BLaER1 (cell line): ENCODE data around the gene ADM5.

Source experiments
- H3K27ac ChIP-seq: shearing (Covaris generic); formaldehyde crosslinking; 2 replicates; pipeline ENCODE4 v1.8.1; 2022
- H3K27me3 ChIP-seq: shearing (Covaris generic); formaldehyde crosslinking; 2 replicates; pipeline ENCODE4 v1.8.1; 2022
- H3K36me3 ChIP-seq: shearing (Covaris generic); formaldehyde crosslinking; 2 replicates; pipeline ENCODE4 v1.8.1; 2022
- H3K4me1 ChIP-seq: shearing (Covaris generic); formaldehyde crosslinking; 2 replicates; pipeline ENCODE4 v1.8.1; 2022
- H3K4me2 ChIP-seq: shearing (Covaris generic); formaldehyde crosslinking; 2 replicates; pipeline ENCODE4 v1.8.1; 2022
- H3K4me3 ChIP-seq: shearing (Covaris generic); formaldehyde crosslinking; 2 replicates; pipeline ENCODE4 v1.8.1; 2022
- H3K9ac ChIP-seq: shearing (Covaris generic); formaldehyde crosslinking; 2 replicates; pipeline ENCODE4 v1.8.1; 2022
- H3K9me3 ChIP-seq: shearing (Covaris generic); formaldehyde crosslinking; 2 replicates; pipeline ENCODE4 v1.8.1; 2022
- H4K20me1 ChIP-seq: shearing (Covaris generic); formaldehyde crosslinking; 2 replicates; pipeline ENCODE4 v1.8.1; 2022
- Cebpa-rat ChIP-seq: shearing (Covaris generic); IDR thresholded peaks from 2 replicates; pipeline ENCODE4 v1.8.1; 2022

Gene ADM5

GRCh38 chr19:49667473-49667872 lies 21.9 kb upstream of the ADM5 start:
- H3K36me3 ChIP-seq = peaks cover 54% of the 10 kb centered on the region
- H3K4me2 ChIP-seq = peak overlapping the region; percentile 99
- H3K27ac ChIP-seq = no peak overlapping the region
- H4K20me1 ChIP-seq = peaks cover 26% of the 10 kb centered on the region
- H3K27me3 ChIP-seq = no peaks in the 10 kb centered on the region
- H3K9ac ChIP-seq = peak overlapping the region; percentile 93; the same call in 1 of the 2 replicates
- no peak overlapping the region for H3K4me3 ChIP-seq
- H3K9me3 ChIP-seq = no peaks in the 10 kb centered on the region
- peaks cover 38% of the 10 kb centered on the region for H3K4me1 ChIP-seq
- TF ChIP-seq Cebpa-rat = no peak

GRCh38 chr19:49669516-49669915 lies 19.9 kb upstream of the ADM5 start:
- no peak for TF ChIP-seq Cebpa-rat
- Histone ChIP-seq H3K36me3 (peaks cover 53% of the 10 kb centered on the region), H3K4me3 (no peak overlapping the region), H3K9me3 (no peaks in the 10 kb centered on the region), H3K4me2 (no peak overlapping the region), H3K9ac (no peak overlapping the region), H3K27me3 (no peaks in the 10 kb centered on the region), H3K4me1 (peaks cover 39% of the 10 kb centered on the region), H4K20me1 (peaks cover 8% of the 10 kb centered on the region), H3K27ac (no peak overlapping the region)

- Histone ChIP-seq H3K4me1 (peaks cover 44% of the 10 kb centered on the region), H3K4me3 (no peak overlapping the region), H3K9me3 (no peaks in the 10 kb centered on the region), H3K27ac (peak overlapping the region; percentile 51; the same call in 1 of the 2 replicates), H3K27me3 (no peaks in the 10 kb centered on the region), H4K20me1 (no peaks in the 10 kb centered on the region), H3K9ac (peak overlapping the region; percentile 51; the same call in 1 of the 2 replicates), H3K4me2 (peak overlapping the region; percentile 54), H3K36me3 (peaks cover 50% of the 10 kb centered on the region)
- TF ChIP-seq Cebpa-rat = no peak
Observed at GRCh38 chr19:49672131-49672919, 17.1 kb upstream of the ADM5 start.

GRCh38 chr19:49676136-49676783 lies 13.1 kb upstream of the ADM5 start:
- Histone ChIP-seq H4K20me1 (peaks cover 37% of the 10 kb centered on the region), H3K27me3 (no peaks in the 10 kb centered on the region), H3K27ac (peak overlapping the region; percentile 100), H3K4me1 (peaks cover 73% of the 10 kb centered on the region), H3K36me3 (peaks cover 20% of the 10 kb centered on the region), H3K4me3 (peak overlapping the region; percentile 63), H3K9me3 (no peaks in the 10 kb centered on the region), H3K9ac (peak overlapping the region; percentile 97), H3K4me2 (peak overlapping the region; percentile 73)
- TF ChIP-seq Cebpa-rat = no peak

GRCh38 chr19:49676784-49677230 lies 12.6 kb upstream of the ADM5 start:
- peaks cover 43% of the 10 kb centered on the region for H4K20me1 ChIP-seq
- peak overlapping the region; percentile 100 for H3K9ac ChIP-seq
- H3K9me3 ChIP-seq = no peaks in the 10 kb centered on the region
- H3K4me2 ChIP-seq = peak overlapping the region; percentile 97; the same call in 1 of the 2 replicates
- H3K4me3 ChIP-seq = peak overlapping the region; percentile 99
- H3K27ac ChIP-seq = peak overlapping the region; percentile 100
- H3K36me3 ChIP-seq = peaks cover 20% of the 10 kb centered on the region
- peak; percentile 27; the same call in 1 of the 2 replicates for TF ChIP-seq Cebpa-rat
- peaks cover 68% of the 10 kb centered on the region for H3K4me1 ChIP-seq
- H3K27me3 ChIP-seq = no peaks in the 10 kb centered on the region

- H3K4me1 ChIP-seq = peaks cover 62% of the 10 kb centered on the region
Observed at GRCh38 chr19:49677231-49677900, 12.0 kb upstream of the ADM5 start, which contains the start of gene PRMT1. TSS of gene PRMT1 (plus strand) at chr19:49677271. CDS start at chr19:49677281, 10 bp downstream.

GRCh38 chr19:49677901-49678674 lies 11.3 kb upstream of the ADM5 start:
- H3K4me1 ChIP-seq = peaks cover 62% of the 10 kb centered on the region
- peak overlapping the region; percentile 97 for H3K4me2 ChIP-seq
- peak overlapping the region; percentile 100 for H3K9ac ChIP-seq
- peak overlapping the region; percentile 99 for H3K4me3 ChIP-seq
- H3K9me3 ChIP-seq = no peaks in the 10 kb centered on the region
- H3K27me3 ChIP-seq = no peaks in the 10 kb centered on the region
- TF ChIP-seq Cebpa-rat = peak; percentile 83
- peaks cover 28% of the 10 kb centered on the region for H3K36me3 ChIP-seq
- H4K20me1 ChIP-seq = peaks cover 55% of the 10 kb centered on the region
- H3K27ac ChIP-seq = peak overlapping the region; percentile 100

More at GRCh38 chr19:49677231-49677900, 12.0 kb upstream of the ADM5 start, which contains the start of gene PRMT1:
- peak within 1 kb of the TSS; percentile 100 for H3K9ac ChIP-seq
- no peaks in the 10 kb centered on the region for H3K9me3 ChIP-seq
- H3K4me2 ChIP-seq = peak within 1 kb of the TSS; percentile 97
- peaks cover 24% of the 10 kb centered on the region for H3K36me3 ChIP-seq
- peak within 1 kb of the TSS; percentile 99 for H3K4me3 ChIP-seq
- H4K20me1 ChIP-seq = peaks cover 48% of the 10 kb centered on the region
- peak within 1 kb of the TSS; percentile 100 for H3K27ac ChIP-seq
- no peak for TF ChIP-seq Cebpa-rat
- H3K27me3 ChIP-seq = no peaks in the 10 kb centered on the region

- H3K27me3 ChIP-seq = no peaks in the 10 kb centered on the region
- peak overlapping the region; percentile 99; the same call in 1 of the 2 replicates for H3K4me3 ChIP-seq
- no peak for TF ChIP-seq Cebpa-rat
- 0 out of 2 replicates have a peak overlapping the region, but pooled peaks have one; percentile 6 for H3K9ac ChIP-seq
- peaks cover 66% of the 10 kb centered on the region for H4K20me1 ChIP-seq
- H3K36me3 ChIP-seq = peaks cover 34% of the 10 kb centered on the region
- no peaks in the 10 kb centered on the region for H3K9me3 ChIP-seq
- H3K27ac ChIP-seq = 0 out of 2 replicates have a peak overlapping the region, but pooled peaks have one; percentile 18
- peak overlapping the region; percentile 97 for H3K4me2 ChIP-seq
- H3K4me1 ChIP-seq = peaks cover 52% of the 10 kb centered on the region
Observed at GRCh38 chr19:49678985-49679770, 10.2 kb upstream of the ADM5 start.
